ENCODE results near the gene EIF5. TPM values are rescaled to one million over a fixed set of nuclear protein-coding genes. Genes with fewer than 3 reads are reported as not detected.

The EIF5 gene
- total RNA-seq, 6 donors from 2014 or later, result 103 to 265 (median 176) TPM

GRCh38 chr14:103318750-103319419 is 15.2 kb upstream of the EIF5 start:
- 81 to 91% methylated on average over 5 to 6 of the region's 6 CpGs for WGBS, 2 donors
- no peaks in the 10 kb centered on the region for H3K9me3 ChIP-seq
- H3K4me1 ChIP-seq, result peaks cover 4 to 27% (median 12%) of the 10 kb centered on the region in 4 donors
- H3K4me3 ChIP-seq, result no peak overlapping the region
- H3K27me3 ChIP-seq, result no peaks in the 10 kb centered on the region
- H3K36me3 ChIP-seq, result no peaks in the 10 kb centered on the region
- peak in 1 of 2 donors; percentile 15 for DNase-seq
- ATAC-seq (ENCODE audit: low FRiP score in 2 of 2), result no peak
- no peak overlapping the region for H3K27ac ChIP-seq
- TF ChIP-seq EP300 (IDR thresholded peaks at IDR 0.05) (no peak), CTCF (IDR thresholded peaks at IDR 0.05) (no peak), POLR2A (IDR thresholded peaks at IDR 0.05) (no peak), POLR2AphosphoS5 (IDR thresholded peaks at IDR 0.05) (no peak)

DNA sequence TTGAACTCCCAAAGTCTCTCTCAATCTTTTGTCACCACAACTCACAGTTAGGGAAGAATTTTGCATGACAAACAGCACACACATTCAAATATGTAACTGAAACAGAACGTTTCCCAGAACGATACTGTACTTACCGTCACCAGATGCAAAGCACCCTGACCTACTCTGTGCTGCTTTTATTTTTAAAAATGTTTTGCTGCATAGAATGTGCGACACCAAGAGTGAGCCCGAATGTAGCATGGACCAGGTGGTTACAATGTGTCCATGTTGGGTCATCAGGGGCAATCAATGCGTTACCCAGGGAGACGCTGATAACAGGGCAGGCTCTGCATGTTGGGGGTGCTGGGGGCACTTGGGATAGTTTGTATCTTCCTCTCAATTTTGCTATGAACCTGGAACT is 14.6 kb upstream of the EIF5 start:
- WGBS, 2 donors, result 87 to 94% methylated on average over 7 of the region's 7 CpGs

GRCh38 chr14:103326078-103326477 is 8.0 kb upstream of the EIF5 start:
- no peak for TF ChIP-seq CTCF (IDR thresholded peaks at IDR 0.05)
- no peak for TF ChIP-seq POLR2AphosphoS5 (IDR thresholded peaks at IDR 0.05)
- TF ChIP-seq EP300 (IDR thresholded peaks at IDR 0.05), result no peak
- TF ChIP-seq POLR2A (IDR thresholded peaks at IDR 0.05), result no peak
- H3K9me3 ChIP-seq, result no peaks in the 10 kb centered on the region
- WGBS, 2 donors, result 87 to 93% methylated on average over 3 of the region's 3 CpGs
- ATAC-seq (ENCODE audit: low FRiP score in 2 of 2) (no peak), DNase-seq (no peak)
- H3K27ac ChIP-seq, result no peak overlapping the region
- H3K36me3 ChIP-seq, result no peaks in the 10 kb centered on the region
- no peaks in the 10 kb centered on the region for H3K27me3 ChIP-seq
- H3K4me3 ChIP-seq, result no peak overlapping the region
- H3K4me1 ChIP-seq, result peaks cover 0 to 5% (median 0%) of the 10 kb centered on the region in 4 donors

More for the DNA sequence above, 14.6 kb upstream of the EIF5 start:
- ATAC-seq (ENCODE audit: low FRiP score in 2 of 2), result no peak
- H3K27ac ChIP-seq, result no peak overlapping the region
- DNase-seq, result no peak
- H3K9me3 ChIP-seq, result no peaks in the 10 kb centered on the region
- peaks cover 4 to 27% (median 9%) of the 10 kb centered on the region in 4 donors for H3K4me1 ChIP-seq
- H3K36me3 ChIP-seq, result no peaks in the 10 kb centered on the region
- H3K27me3 ChIP-seq, result no peaks in the 10 kb centered on the region
- no peak overlapping the region for H3K4me3 ChIP-seq
- TF ChIP-seq EP300 (IDR thresholded peaks at IDR 0.05) (no peak), POLR2A (IDR thresholded peaks at IDR 0.05) (no peak), CTCF (IDR thresholded peaks at IDR 0.05) (no peak), POLR2AphosphoS5 (IDR thresholded peaks at IDR 0.05) (no peak)

- ATAC-seq (ENCODE audit: low FRiP score in 2 of 2), result no peak
- H3K36me3 ChIP-seq, result no peaks in the 10 kb centered on the region
These were observed 5.1 kb upstream of the EIF5 start for GRCh38 chr14:103328941-103329340.

More at GRCh38 chr14:103328941-103329340, 5.1 kb upstream of the EIF5 start:
- peaks cover 4 to 13% (median 9%) of the 10 kb centered on the region in 4 donors for H3K4me1 ChIP-seq
- no peak overlapping the region for H3K4me3 ChIP-seq
- H3K27me3 ChIP-seq, result no peaks in the 10 kb centered on the region
- no peak for DNase-seq
- TF ChIP-seq CTCF (IDR thresholded peaks at IDR 0.05) (no peak), EP300 (IDR thresholded peaks at IDR 0.05) (no peak), POLR2AphosphoS5 (IDR thresholded peaks at IDR 0.05) (no peak), POLR2A (IDR thresholded peaks at IDR 0.05) (no peak)
- no peaks in the 10 kb centered on the region for H3K9me3 ChIP-seq
- no peak overlapping the region for H3K27ac ChIP-seq
- 89 to 92% methylated on average over 5 of the region's 5 CpGs for WGBS, 2 donors
